Measurements from ENCODE around the gene PDGFRB. TPM values are rescaled to one million over a fixed set of nuclear protein-coding genes. Genes with fewer than 3 reads are reported as not detected.

The PDGFRB gene
- total RNA-seq, 6 experiments from 2014 or later = 6.8 to 19.5 (median 9.4) TPM

DNA sequence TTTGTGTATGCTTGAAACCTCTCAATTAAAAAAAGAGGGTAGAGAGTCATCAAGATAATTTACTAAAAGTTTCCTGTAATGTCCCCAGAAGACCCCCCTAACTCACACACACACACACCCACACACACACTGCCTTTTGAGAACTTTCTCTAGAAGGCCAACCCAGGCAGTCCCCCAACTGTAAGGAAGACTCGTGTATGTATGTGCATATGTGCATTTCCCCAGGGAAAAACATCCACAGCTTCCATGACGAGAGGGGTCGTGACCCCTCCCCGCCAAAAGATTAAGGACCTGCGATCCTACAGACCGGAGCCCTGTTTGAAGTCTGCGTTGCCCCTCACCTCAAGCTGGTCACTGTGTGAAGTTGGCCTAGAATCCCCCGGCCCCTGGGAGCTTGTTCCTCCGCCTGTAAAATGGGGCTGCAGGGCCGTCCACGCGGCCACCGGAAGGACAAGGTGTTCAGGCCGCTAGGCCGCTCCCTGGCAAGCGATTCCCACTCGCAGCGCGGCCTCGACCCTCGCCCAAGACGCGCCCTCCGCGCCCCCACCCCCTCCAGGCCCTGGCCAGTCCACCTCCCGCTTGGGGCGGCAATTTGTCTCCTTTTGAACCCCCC, 10.5 kb upstream of the PDGFRB start:
- Histone ChIP-seq H3K4me1 (no peaks in the 10 kb centered on the region), H3K27me3 (peaks cover 0 to 7% of the 10 kb centered on the region in 2 donors), H3K36me3 (no peaks in the 10 kb centered on the region), H3K9me3 (no peaks in the 10 kb centered on the region), H3K27ac (no peak overlapping the region), H3K4me3 (no peak overlapping the region)
- 57% methylated on average over 7 of the region's 27 CpGs for WGBS (ENCODE audit: insufficient coverage, low coverage, low lambda C conversion rate, missing lambda C conversion rate)
- ATAC-seq (no peak), DNase-seq (no peak)
- intact Hi-C loops (cut with DNase I) = loop anchor here in 1 of 2 donors (10.0 kb wide), 1 partner anchor 179 kb away; no protein-coding TSS in a partner anchor
- TF ChIP-seq POLR2A (IDR thresholded peaks at IDR 0.05) = no peak
- TF ChIP-seq, protein P1, sequence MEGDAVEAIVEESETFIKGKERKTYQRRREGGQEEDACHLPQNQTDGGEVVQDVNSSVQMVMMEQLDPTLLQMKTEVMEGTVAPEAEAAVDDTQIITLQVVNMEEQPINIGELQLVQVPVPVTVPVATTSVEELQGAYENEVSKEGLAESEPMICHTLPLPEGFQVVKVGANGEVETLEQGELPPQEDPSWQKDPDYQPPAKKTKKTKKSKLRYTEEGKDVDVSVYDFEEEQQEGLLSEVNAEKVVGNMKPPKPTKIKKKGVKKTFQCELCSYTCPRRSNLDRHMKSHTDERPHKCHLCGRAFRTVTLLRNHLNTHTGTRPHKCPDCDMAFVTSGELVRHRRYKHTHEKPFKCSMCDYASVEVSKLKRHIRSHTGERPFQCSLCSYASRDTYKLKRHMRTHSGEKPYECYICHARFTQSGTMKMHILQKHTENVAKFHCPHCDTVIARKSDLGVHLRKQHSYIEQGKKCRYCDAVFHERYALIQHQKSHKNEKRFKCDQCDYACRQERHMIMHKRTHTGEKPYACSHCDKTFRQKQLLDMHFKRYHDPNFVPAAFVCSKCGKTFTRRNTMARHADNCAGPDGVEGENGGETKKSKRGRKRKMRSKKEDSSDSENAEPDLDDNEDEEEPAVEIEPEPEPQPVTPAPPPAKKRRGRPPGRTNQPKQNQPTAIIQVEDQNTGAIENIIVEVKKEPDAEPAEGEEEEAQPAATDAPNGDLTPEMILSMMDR (IDR thresholded peaks at IDR 0.05) = no peak

DNA sequence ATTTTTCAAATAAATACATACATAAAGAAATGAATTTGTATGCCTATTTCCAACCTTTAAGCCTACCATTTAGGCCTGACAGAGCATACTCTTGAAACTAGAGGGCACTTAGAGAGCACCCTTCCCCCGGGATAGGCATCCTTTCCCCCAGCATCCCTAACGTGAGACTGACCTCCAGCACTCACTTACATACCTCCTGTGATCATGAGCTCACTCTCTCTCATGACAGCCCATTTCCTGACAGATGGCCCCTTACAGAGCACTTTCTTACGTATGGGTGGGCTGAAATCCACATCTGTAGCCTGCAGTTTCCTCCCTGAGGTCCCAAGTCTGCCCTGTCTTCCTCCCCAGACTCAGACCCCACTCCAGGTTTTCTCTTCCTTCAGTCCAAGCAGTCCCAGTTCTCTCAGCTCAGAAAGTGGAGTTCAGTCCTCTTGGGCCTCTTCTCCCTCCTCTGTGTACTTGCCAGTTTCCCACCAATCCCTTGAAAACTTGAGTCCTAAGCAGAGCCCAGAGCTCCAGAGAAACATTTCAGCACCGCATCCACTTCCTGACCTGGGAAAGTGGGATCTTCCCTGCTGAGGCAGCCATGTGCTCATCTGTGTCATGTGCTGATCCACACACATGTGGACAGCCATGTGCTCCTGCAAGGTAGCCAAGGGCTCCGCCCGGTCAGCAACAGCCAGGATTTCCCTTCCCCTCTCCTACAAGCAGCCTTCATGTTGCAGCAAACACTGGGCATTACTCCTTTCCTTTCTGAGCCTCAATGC, 8.8 kb upstream of the PDGFRB start:
- Histone ChIP-seq H3K27me3 (peaks cover 0 to 7% of the 10 kb centered on the region in 2 donors), H3K27ac (no peak overlapping the region), H3K4me3 (no peak overlapping the region), H3K36me3 (no peaks in the 10 kb centered on the region), H3K9me3 (no peaks in the 10 kb centered on the region), H3K4me1 (no peaks in the 10 kb centered on the region)
- intact Hi-C loops (cut with DNase I) = loop anchor here (5.0 to 10.0 kb wide), 2 partner anchors 53 to 180 kb away; no protein-coding TSS in a partner anchor
- no peak for ATAC-seq
- no peak for DNase-seq
- no peak for TF ChIP-seq POLR2A (IDR thresholded peaks at IDR 0.05)
- TF ChIP-seq, protein P1 (IDR thresholded peaks at IDR 0.05) = no peak
- 67% methylated on average over 6 of the region's 6 CpGs for WGBS (ENCODE audit: insufficient coverage, low coverage, low lambda C conversion rate, missing lambda C conversion rate)

DNA sequence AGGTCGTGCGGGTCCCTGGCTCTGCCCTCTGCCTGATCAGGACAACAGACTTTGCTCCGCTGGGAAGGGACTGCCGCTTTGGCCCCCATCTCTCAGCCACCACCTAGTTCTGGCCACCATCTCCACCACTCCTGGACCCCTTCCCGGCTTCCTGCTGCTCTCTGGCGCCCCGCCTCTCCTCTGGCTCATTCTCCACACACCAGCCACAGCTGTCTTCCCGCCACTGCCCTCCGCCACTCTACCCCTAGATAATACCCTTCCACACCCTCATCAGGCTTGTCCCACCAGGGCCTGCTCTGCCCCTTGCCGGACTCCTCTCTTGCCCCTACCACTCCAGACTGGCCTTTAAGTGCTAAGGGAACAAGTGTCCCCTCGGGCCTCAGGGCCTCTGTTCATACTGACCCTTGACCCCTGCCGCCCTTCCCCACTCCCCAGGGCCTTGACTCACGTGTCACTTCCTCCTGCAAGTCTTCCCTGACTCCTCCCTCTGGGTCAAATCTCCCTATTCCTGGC, 8.0 kb upstream of the PDGFRB start:
- Histone ChIP-seq H3K36me3 (no peaks in the 10 kb centered on the region), H3K27me3 (peaks cover 0 to 7% of the 10 kb centered on the region in 2 donors), H3K27ac (no peak overlapping the region), H3K4me1 (no peaks in the 10 kb centered on the region), H3K4me3 (no peak overlapping the region), H3K9me3 (no peaks in the 10 kb centered on the region)
- no peak for DNase-seq
- TF ChIP-seq, protein P1 (IDR thresholded peaks at IDR 0.05) = no peak
- TF ChIP-seq POLR2A (IDR thresholded peaks at IDR 0.05) = no peak
- 60% methylated on average over 8 of the region's 13 CpGs for WGBS (ENCODE audit: insufficient coverage, low coverage, low lambda C conversion rate, missing lambda C conversion rate)
- intact Hi-C loops (cut with DNase I) = loop anchor here (5.0 to 10.0 kb wide), 2 partner anchors 54 to 181 kb away; no protein-coding TSS in a partner anchor
- ATAC-seq = no peak

DNA sequence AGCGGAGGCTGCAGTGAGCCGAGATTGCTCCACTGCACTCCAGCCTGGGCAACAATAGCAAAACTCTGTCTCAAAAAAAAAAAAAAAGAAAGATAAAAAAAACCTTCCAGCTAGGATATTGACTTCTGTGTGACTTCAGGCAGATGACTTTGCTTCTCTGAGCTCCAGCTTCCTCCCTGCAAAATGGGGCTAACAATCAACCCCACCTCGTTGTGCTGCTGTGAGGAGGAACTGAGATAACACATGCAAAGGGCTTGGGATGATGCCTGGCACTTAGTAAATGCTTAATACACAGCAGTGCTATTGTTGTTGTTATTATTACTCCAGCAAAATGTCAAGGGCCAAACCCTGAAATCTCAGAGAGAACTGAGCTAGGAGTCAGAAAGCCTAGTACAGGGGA, 7.4 kb upstream of the PDGFRB start:
- Histone ChIP-seq H3K9me3 (no peaks in the 10 kb centered on the region), H3K27me3 (peaks cover 0 to 7% of the 10 kb centered on the region in 2 donors), H3K27ac (no peak overlapping the region), H3K4me1 (no peaks in the 10 kb centered on the region), H3K4me3 (no peak overlapping the region), H3K36me3 (no peaks in the 10 kb centered on the region)
- no peak for TF ChIP-seq POLR2A (IDR thresholded peaks at IDR 0.05)
- TF ChIP-seq, protein P1 (IDR thresholded peaks at IDR 0.05) = no peak
- DNase-seq (no peak), ATAC-seq (no peak)
- WGBS (ENCODE audit: insufficient coverage, low coverage, low lambda C conversion rate, missing lambda C conversion rate) = 50% methylated on average over 2 of the region's 3 CpGs
- intact Hi-C loops (cut with DNase I) = loop anchor here (5.0 to 10.0 kb wide), 2 partner anchors 54 to 182 kb away; no protein-coding TSS in a partner anchor

All from right lobe of liver (tissue), 6 donors.